Suprapubic skin (tissue), 4 donors: Measurements from ENCODE around the gene MMP24. TPM values are rescaled to one million over a fixed set of nuclear protein-coding genes. Genes with fewer than 3 reads are reported as not detected.
"Not testable (repeated sequence)": the region's sequence is repeated elsewhere in the genome, so short reads cannot be mapped to it uniquely, and the experiment has no call there.

Experiments used
- DNase-seq, 2 donors: peaks; one replicate each; pipeline ENCODE4 v3.0.0-alpha.2; 2019; ENCODE audit warnings: low spot score in 2 of 2
- H3K27ac ChIP-seq: fragments of 200-600 bp; sonication (generic); one replicate; pipeline ENCODE4 v1.5.1; 2019
- H3K27me3 ChIP-seq: fragments of 200-600 bp; sonication (generic); one replicate; pipeline ENCODE4 v1.5.1; 2019
- H3K36me3 ChIP-seq: fragments of 200-600 bp; sonication (generic); one replicate; pipeline ENCODE4 v1.5.1; 2019
- H3K4me1 ChIP-seq: fragments of 200-600 bp; sonication (generic); one replicate; pipeline ENCODE4 v1.5.1; 2019
- H3K4me3 ChIP-seq: fragments of 200-600 bp; sonication (generic); one replicate; pipeline ENCODE4 v1.5.1; 2019; ENCODE audit warnings: mild to moderate bottlenecking
- H3K9me3 ChIP-seq: fragments of 200-600 bp; sonication (generic); one replicate; pipeline ENCODE4 v1.5.1; 2019
- CTCF ChIP-seq, 2 donors: fragments of 200-600 bp in 1 of 2; fragments of 450-650 bp in 1 of 2; sonication (generic) in 1 of 2; IDR thresholded peaks; one replicate each; pipeline ENCODE4 v1.5.1; 2016 to 2019; ENCODE audit warnings: antibody characterized with exemption in 2 of 2, mild to moderate bottlenecking in 1 of 2, moderate library complexity in 1 of 2
- EP300 ChIP-seq: sonication (generic); formaldehyde crosslinking; IDR thresholded peaks from one replicate; pipeline ENCODE4 v1.6.1; 2017; ENCODE audit warnings: antibody characterized with exemption
- POLR2A ChIP-seq, 2 donors: fragments of 450-650 bp; IDR thresholded peaks; one replicate each; pipeline ENCODE4 v1.6.1; 2017; ENCODE audit warnings: antibody characterized with exemption in 2 of 2, mild to moderate bottlenecking in 2 of 2, moderate library complexity in 2 of 2
- POLR2AphosphoS5 ChIP-seq, 3 donors: sonication (generic); formaldehyde crosslinking; IDR thresholded peaks; one replicate each; pipeline ENCODE4 v1.6.1; 2017; ENCODE audit warnings: antibody characterized with exemption in 3 of 3
- WGBS: methylation state at CpG from one replicate; pipeline ENCODE4 v1.1.5; 2018; 5-methylcytosine and 5-hydroxymethylcytosine counted together
- total RNA-seq, 4 donors: library from RNA; depleted of rRNA; stranded (reverse); fragments of >200 nt; gene quantifications; one replicate each; pipeline ENCODE4 v1.1.0, GENCODE V29; 2016

Gene MMP24
- total RNA-seq, 4 donors from 2014 or later, result 0.16 to 0.47 (median 0.44) TPM; not detected in 1

- WGBS, result 91% methylated on average over 12 of the region's 12 CpGs
- no peaks in the 10 kb centered on the region for H3K27me3 ChIP-seq
- DNase-seq, result no peak
- TF ChIP-seq EP300, result no peak
- H3K27ac ChIP-seq, result no peak overlapping the region
- H3K4me3 ChIP-seq, result no peak overlapping the region
- no peaks in the 10 kb centered on the region for H3K9me3 ChIP-seq
- H3K4me1 ChIP-seq, result no peaks in the 10 kb centered on the region
- H3K36me3 ChIP-seq, result no peaks in the 10 kb centered on the region
These were observed 20.2 kb downstream of the MMP24 start for GRCh38 chr20:35246723-35247122.

DNA sequence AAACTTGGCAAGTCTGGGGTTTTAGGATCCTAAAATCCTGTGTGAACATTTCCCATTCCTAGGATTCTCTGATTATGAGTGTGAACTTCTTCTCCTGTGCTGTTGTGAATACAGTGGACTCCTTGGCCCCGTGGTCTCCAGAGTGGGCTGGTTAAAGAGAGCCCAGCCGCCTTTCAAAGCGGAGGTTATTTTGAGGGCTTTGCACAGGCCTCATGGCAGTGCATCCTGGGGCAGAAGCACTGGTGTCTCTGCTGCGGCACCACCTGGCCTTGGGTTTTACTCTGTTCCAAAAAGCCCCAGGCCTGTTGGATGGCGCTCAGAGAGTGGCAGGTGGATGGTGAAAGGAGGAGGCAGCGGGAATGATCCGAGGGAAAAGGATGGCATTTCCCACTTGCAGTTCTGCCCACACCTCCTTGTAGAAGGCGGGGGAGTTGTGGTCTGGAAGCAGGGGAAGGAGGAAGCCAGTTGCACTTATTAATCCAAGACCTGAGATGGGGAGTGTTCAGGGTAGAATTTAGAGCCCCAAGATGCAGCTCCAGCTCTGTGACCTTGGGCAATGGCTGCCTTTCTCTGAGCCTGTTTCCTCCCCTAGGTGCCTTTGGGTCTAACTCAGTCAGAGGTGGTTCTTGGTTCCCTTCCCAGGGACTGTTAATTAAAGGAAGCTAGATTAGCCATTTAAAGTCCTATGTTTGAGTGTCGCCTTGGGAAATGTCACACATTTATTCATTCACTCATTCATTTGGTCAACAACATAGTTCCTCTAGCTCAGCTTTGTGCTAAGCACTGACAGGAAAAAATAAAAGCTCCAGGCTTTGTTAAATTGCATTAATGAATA is 22.4 kb downstream of the MMP24 start:
- TF ChIP-seq POLR2AphosphoS5 (IDR thresholded peaks at IDR 0.05) (no peak), EP300 (no peak), POLR2A (IDR thresholded peaks at IDR 0.05) (no peak), CTCF (IDR thresholded peaks at IDR 0.05) (no peak)
- no peak overlapping the region for H3K27ac ChIP-seq
- H3K4me3 ChIP-seq, result no peak overlapping the region
- H3K27me3 ChIP-seq, result no peaks in the 10 kb centered on the region
- no peaks in the 10 kb centered on the region for H3K9me3 ChIP-seq
- no peak for DNase-seq
- H3K4me1 ChIP-seq, result no peaks in the 10 kb centered on the region
- 66% methylated on average over 9 of the region's 9 CpGs for WGBS
- H3K36me3 ChIP-seq, result no peaks in the 10 kb centered on the region

DNA sequence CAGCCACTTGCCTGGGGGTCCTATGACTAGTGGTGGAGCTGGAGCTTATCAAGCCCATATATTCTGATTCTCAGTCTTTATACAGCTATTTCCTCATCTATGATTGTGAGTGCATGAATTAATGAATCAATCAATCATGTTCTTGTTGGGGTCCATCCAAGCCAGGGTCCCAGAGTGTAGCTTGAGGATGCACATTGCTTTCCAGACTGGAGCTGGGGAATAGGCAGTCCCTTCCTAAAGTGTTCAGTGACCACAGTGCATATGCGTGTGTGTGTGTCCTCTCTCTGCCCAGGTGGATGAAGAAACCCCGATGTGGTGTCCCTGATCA is 25.1 kb downstream of the MMP24 start:
- no peaks in the 10 kb centered on the region for H3K36me3 ChIP-seq
- H3K27me3 ChIP-seq, result no peaks in the 10 kb centered on the region
- no peaks in the 10 kb centered on the region for H3K4me1 ChIP-seq
- no peak overlapping the region for H3K27ac ChIP-seq
- 94% methylated on average over 2 of the region's 2 CpGs for WGBS
- H3K9me3 ChIP-seq, result no peaks in the 10 kb centered on the region
- TF ChIP-seq CTCF (IDR thresholded peaks at IDR 0.05), result no peak
- no peak for TF ChIP-seq POLR2A (IDR thresholded peaks at IDR 0.05)
- no peak for TF ChIP-seq POLR2AphosphoS5 (IDR thresholded peaks at IDR 0.05)
- TF ChIP-seq EP300, result no peak
- no peak for DNase-seq
- H3K4me3 ChIP-seq, result no peak overlapping the region

DNA sequence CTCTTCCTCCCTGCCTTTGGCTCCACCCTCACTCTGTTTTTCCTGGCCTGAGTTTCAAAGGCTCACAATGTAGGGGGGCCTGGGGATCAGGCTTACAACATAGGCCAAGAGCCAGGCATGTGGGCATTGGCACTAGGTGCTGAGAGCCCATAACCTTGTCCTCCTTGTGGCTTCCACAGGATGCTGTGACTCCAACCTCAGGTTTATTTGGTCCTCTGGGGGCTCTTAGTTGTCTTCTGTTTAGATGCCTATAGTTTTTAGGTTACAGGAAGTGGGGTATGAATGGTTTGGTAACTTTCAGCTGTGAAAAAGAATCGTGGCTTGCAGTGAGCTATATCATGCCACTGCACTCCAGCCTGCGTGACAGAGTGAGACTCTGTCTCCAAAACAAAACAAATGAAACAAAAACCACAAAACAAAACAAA is 25.6 kb downstream of the MMP24 start:
- 62% methylated on average over 2 of the region's 2 CpGs for WGBS
- Histone ChIP-seq H3K4me1 (no peaks in the 10 kb centered on the region), H3K36me3 (no peaks in the 10 kb centered on the region), H3K27ac (no peak overlapping the region), H3K4me3 (no peak overlapping the region), H3K9me3 (no peaks in the 10 kb centered on the region), H3K27me3 (no peaks in the 10 kb centered on the region)
- DNase-seq, result no peak
- no peak for TF ChIP-seq POLR2A (IDR thresholded peaks at IDR 0.05)
- no peak for TF ChIP-seq EP300
- no peak for TF ChIP-seq CTCF (IDR thresholded peaks at IDR 0.05)

DNA sequence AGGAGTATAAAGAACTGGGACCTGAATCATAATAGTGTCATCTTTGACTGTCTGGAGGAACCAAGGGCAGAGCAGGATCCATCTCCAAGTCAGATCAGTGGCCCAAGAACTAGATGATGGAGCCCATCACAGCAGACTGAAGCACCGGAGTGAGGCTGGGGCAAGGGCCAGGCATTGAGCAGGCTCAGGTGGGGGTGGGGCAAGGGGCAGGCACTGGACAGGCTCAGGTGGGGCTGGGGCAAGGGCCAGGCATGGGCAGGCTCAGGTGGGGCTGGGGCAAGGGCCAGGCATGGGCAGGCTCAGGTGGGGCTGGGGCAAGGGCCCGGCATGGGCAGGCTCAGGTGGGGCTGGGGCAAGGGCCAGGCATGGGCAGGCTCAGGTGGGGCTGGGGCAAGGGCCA is 26.1 kb downstream of the MMP24 start:
- H3K4me3 ChIP-seq, H3K27ac ChIP-seq, H3K9me3 ChIP-seq, H3K4me1 ChIP-seq, H3K27me3 ChIP-seq, H3K36me3 ChIP-seq, DNase-seq: not testable (repeated sequence)
- 80% methylated on average over 1 of the region's 2 CpGs for WGBS

GRCh38 chr20:35253010-35253409 is 26.5 kb downstream of the MMP24 start:
- Histone ChIP-seq H3K4me3 (no peak overlapping the region), H3K4me1 (no peaks in the 10 kb centered on the region), H3K27me3 (no peaks in the 10 kb centered on the region), H3K27ac (no peak overlapping the region), H3K36me3 (no peaks in the 10 kb centered on the region), H3K9me3 (no peaks in the 10 kb centered on the region)
- no peak for TF ChIP-seq EP300
- 59% methylated on average over 3 of the region's 3 CpGs for WGBS
- DNase-seq, result no peak

DNA sequence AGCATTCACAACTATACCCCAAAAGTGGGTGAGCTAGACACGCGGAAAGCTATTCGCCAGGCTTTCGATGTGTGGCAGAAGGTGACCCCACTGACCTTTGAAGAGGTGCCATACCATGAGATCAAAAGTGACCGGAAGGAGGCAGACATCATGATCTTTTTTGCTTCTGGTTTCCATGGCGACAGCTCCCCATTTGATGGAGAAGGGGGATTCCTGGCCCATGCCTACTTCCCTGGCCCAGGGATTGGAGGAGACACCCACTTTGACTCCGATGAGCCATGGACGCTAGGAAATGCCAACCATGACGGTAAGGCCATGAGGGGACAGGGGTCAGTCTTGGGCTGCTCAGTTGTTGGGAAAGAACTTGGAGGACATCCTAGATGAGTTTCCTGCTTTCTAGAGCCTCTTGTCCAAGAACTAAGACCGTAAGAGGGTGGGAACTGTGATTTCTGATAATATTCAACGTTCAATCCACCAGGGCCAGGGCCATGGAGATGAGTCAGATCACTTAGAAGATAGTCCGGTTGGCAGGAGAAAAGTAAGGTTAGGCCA is 28.0 kb downstream of the MMP24 start:
- H3K27ac ChIP-seq, result no peak overlapping the region
- no peaks in the 10 kb centered on the region for H3K4me1 ChIP-seq
- no peak for TF ChIP-seq POLR2A (IDR thresholded peaks at IDR 0.05)
- no peak for TF ChIP-seq EP300
- TF ChIP-seq POLR2AphosphoS5 (IDR thresholded peaks at IDR 0.05), result no peak
- TF ChIP-seq CTCF (IDR thresholded peaks at IDR 0.05), result no peak
- H3K9me3 ChIP-seq, result no peaks in the 10 kb centered on the region
- DNase-seq, result no peak
- no peaks in the 10 kb centered on the region for H3K27me3 ChIP-seq
- H3K4me3 ChIP-seq, result no peak overlapping the region
- WGBS, result 92% methylated on average over 12 of the region's 12 CpGs
- H3K36me3 ChIP-seq, result no peaks in the 10 kb centered on the region
